Measurements from ENCODE around the gene BCOR.

Gene BCOR

GRCh38 chrX:40097504-40098263 lies at the start of gene BCOR:
Gene BCOR, minus strand, starts transcription at chrX:40097958. Its CDS starts 20,029 bp downstream, at chrX:40077929.
- peak; percentile 88 for DNase-seq

- DNase-seq, result no peak
These were observed 49.6 kb upstream of the BCOR start for GRCh38 chrX:40147126-40147952.

GRCh38 chrX:40146262-40147125 lies 48.7 kb upstream of the BCOR start:
- DNase-seq, result peak; percentile 58

- DNase-seq, result no peak
These were observed 48.1 kb upstream of the BCOR start for GRCh38 chrX:40145923-40146261.

GRCh38 chrX:40145001-40145922 lies 47.5 kb upstream of the BCOR start:
- DNase-seq, result no peak

GRCh38 chrX:40144576-40144975 lies 46.8 kb upstream of the BCOR start:
- no peak for DNase-seq

- DNase-seq, result no peak
These were observed 46.2 kb upstream of the BCOR start for GRCh38 chrX:40143987-40144386.

GRCh38 chrX:40143001-40143400 lies 45.2 kb upstream of the BCOR start:
- no peak for DNase-seq

GRCh38 chrX:40142417-40142816 lies 44.7 kb upstream of the BCOR start:
- DNase-seq, result no peak

- no peak for DNase-seq
These were observed 43.1 kb upstream of the BCOR start for GRCh38 chrX:40140706-40141499.

GRCh38 chrX:40132751-40133150 lies 35.0 kb upstream of the BCOR start:
- DNase-seq, result no peak

GRCh38 chrX:40131654-40132337 lies 34.0 kb upstream of the BCOR start:
- DNase-seq, result no peak

- no peak for DNase-seq
These were observed 32.4 kb upstream of the BCOR start for GRCh38 chrX:40130207-40130606.

GRCh38 chrX:40127052-40127451 lies 29.3 kb upstream of the BCOR start:
- DNase-seq, result peak; percentile 40

- DNase-seq, result no peak
These were observed 24.7 kb upstream of the BCOR start for GRCh38 chrX:40122487-40122886.

- no peak for DNase-seq
These were observed 23.9 kb upstream of the BCOR start for GRCh38 chrX:40121618-40122017.

- DNase-seq, result no peak
These were observed 23.3 kb upstream of the BCOR start for GRCh38 chrX:40120838-40121580.

- DNase-seq, result no peak
These were observed 20.0 kb upstream of the BCOR start for GRCh38 chrX:40117715-40118285.

- DNase-seq, result no peak
These were observed 19.2 kb upstream of the BCOR start for GRCh38 chrX:40116925-40117324.

GRCh38 chrX:40112996-40113395 lies 15.2 kb upstream of the BCOR start:
- DNase-seq, result no peak
